WTC11 (cell line): ENCODE measurements around the gene DCAF5. TPM values are rescaled to one million over a fixed set of nuclear protein-coding genes. Genes with fewer than 3 reads are reported as not detected.

ENCODE experiments used
- ATAC-seq: fragments of 200-7000 bp; cut with Tn5 transposase; 2 replicates; pipeline ENCODE4 v1.10.0; 2021; ENCODE audit warnings: mild to moderate bottlenecking, moderate library complexity
- CTCF ChIA-PET: fragments of 300-600 bp; sonication (Branson Sonifier 250); formaldehyde crosslinking; loops from one replicate; lab custom pipeline; 2021; ENCODE audit warnings: antibody characterized with exemption; lab: Charles Lee
- POLR2A ChIA-PET: fragments of 350-600 bp; sonication (Branson Sonifier 250); formaldehyde crosslinking; loops from one replicate; lab custom pipeline; 2021; ENCODE audit warnings: antibody characterized with exemption; lab: Charles Lee
- DNase-seq: peaks from one replicate; pipeline ENCODE4 v3.0.0; 2021; ENCODE audit warnings: low spot score
- H3K27ac Mint-ChIP-seq: 2 replicates; pipeline ENCODE4 v1.8.0; 2021; ENCODE audit warnings: mixed read lengths
- H3K27me3 Mint-ChIP-seq: 2 replicates; pipeline ENCODE4 v1.8.0; 2021; ENCODE audit warnings: low read depth, mild to moderate bottlenecking, moderate library complexity, mixed read lengths
- H3K36me3 Mint-ChIP-seq: 2 replicates; pipeline ENCODE4 v1.8.0; 2021; ENCODE audit warnings: mixed read lengths
- H3K4me1 Mint-ChIP-seq: 2 replicates; pipeline ENCODE4 v1.8.0; 2022; ENCODE audit warnings: mixed read lengths
- H3K4me3 Mint-ChIP-seq: 2 replicates; pipeline ENCODE4 v1.8.0; 2021; ENCODE audit warnings: mild to moderate bottlenecking, moderate library complexity, mixed read lengths
- H3K9me3 Mint-ChIP-seq: 2 replicates; pipeline ENCODE4 v1.8.0; 2021; ENCODE audit warnings: mixed read lengths
- ATF3 ChIP-seq: sonication (generic); formaldehyde crosslinking; conservative IDR thresholded peaks from 2 replicates; pipeline ENCODE4 v1.8.1; 2022; ENCODE audit warnings: mild to moderate bottlenecking, missing genetic modification reagents
- CREB1 ChIP-seq: sonication (generic); formaldehyde crosslinking; IDR thresholded peaks from 2 replicates; pipeline ENCODE4 v1.8.0; 2023; ENCODE audit warnings: mild to moderate bottlenecking, missing genetic modification reagents
- FOXJ3 ChIP-seq: sonication (generic); formaldehyde crosslinking; IDR thresholded peaks from 2 replicates; pipeline ENCODE4 v1.9.0; 2021; ENCODE audit warnings: missing genetic modification reagents, mild to moderate bottlenecking, borderline replicate concordance
- FOXP1 ChIP-seq: sonication (generic); formaldehyde crosslinking; IDR thresholded peaks from 2 replicates; pipeline ENCODE4 v1.8.0; 2022; ENCODE audit warnings: missing genetic modification reagents, mild to moderate bottlenecking, moderate library complexity, borderline replicate concordance
- GTF2I ChIP-seq: fragments of 250-450 bp; sonication (Bioruptor Pico); conservative IDR thresholded peaks from 2 replicates; pipeline ENCODE4 v1.4.0; 2021; ENCODE audit warnings: mild to moderate bottlenecking
- JAZF1 ChIP-seq: fragments of 250-450 bp; sonication (Bioruptor Pico); IDR thresholded peaks from 2 replicates; pipeline ENCODE4 v1.9.0; 2021; ENCODE audit warnings: moderate library complexity, mild to moderate bottlenecking, inconsistent platforms
- OVOL2 ChIP-seq: fragments of 250-450 bp; sonication (Bioruptor Pico); IDR thresholded peaks from 2 replicates; pipeline ENCODE4 v1.9.0; 2021; ENCODE audit warnings: mild to moderate bottlenecking, borderline replicate concordance
- PREB ChIP-seq: sonication (generic); formaldehyde crosslinking; IDR thresholded peaks from 2 replicates; pipeline ENCODE4 v1.8.1; 2022; ENCODE audit warnings: mild to moderate bottlenecking, missing genetic modification reagents, moderate library complexity, borderline replicate concordance
- RELA ChIP-seq: sonication (generic); formaldehyde crosslinking; IDR thresholded peaks from 2 replicates; pipeline ENCODE4 v1.8.1; 2022; ENCODE audit warnings: missing genetic modification reagents, mild to moderate bottlenecking, borderline replicate concordance
- ZNF232 ChIP-seq: sonication (generic); formaldehyde crosslinking; IDR thresholded peaks from 2 replicates; pipeline ENCODE4 v1.8.0; 2022; ENCODE audit warnings: mild to moderate bottlenecking, missing genetic modification reagents
- ZNF317 ChIP-seq: sonication (generic); formaldehyde crosslinking; IDR thresholded peaks from 2 replicates; pipeline ENCODE4 v1.8.1; 2023; ENCODE audit warnings: low read depth, mild to moderate bottlenecking, moderate library complexity, missing genetic modification reagents, borderline replicate concordance
- ZNF396 ChIP-seq: fragments of 250-450 bp; sonication (Bioruptor Pico); IDR thresholded peaks from 2 replicates; pipeline ENCODE4 v1.8.0; 2021; ENCODE audit warnings: mild to moderate bottlenecking, moderate library complexity, borderline replicate concordance
- ZSCAN18 ChIP-seq: fragments of 250-450 bp; sonication (Bioruptor Pico); IDR thresholded peaks from 2 replicates; pipeline ENCODE4 v2.1.2; 2022; ENCODE audit warnings: mild to moderate bottlenecking, moderate library complexity
- total RNA-seq: library from RNA; stranded (reverse); gene quantifications from 3 replicates; pipeline ENCODE4 v1.2.3, GENCODE V29; 2021
- TF ChIP-seq, protein P1 (sequence below): sonication (generic); formaldehyde crosslinking; IDR thresholded peaks from 2 replicates; pipeline ENCODE4 v1.8.0; 2022; ENCODE audit warnings: mild to moderate bottlenecking, missing genetic modification reagents
- TF ChIP-seq, protein P2 (sequence below): fragments of 250-450 bp; sonication (Bioruptor Pico); IDR thresholded peaks from 2 replicates; pipeline ENCODE4 v1.9.0; 2021; ENCODE audit warnings: mild to moderate bottlenecking
- TF ChIP-seq, protein P3 (sequence below): sonication (generic); formaldehyde crosslinking; IDR thresholded peaks from 2 replicates; pipeline ENCODE4 v1.8.1; 2023; ENCODE audit warnings: mild to moderate bottlenecking, missing genetic modification reagents
- TF ChIP-seq, protein P4 (sequence below): sonication (generic); formaldehyde crosslinking; IDR thresholded peaks from 2 replicates; pipeline ENCODE4 v1.8.0; 2023; ENCODE audit warnings: mild to moderate bottlenecking, missing genetic modification reagents

Gene DCAF5
- total RNA-seq, 1 experiment from 2014 or later = 30.3 TPM

GRCh38 chr14:69048456-69048855 lies 104.5 kb downstream of the DCAF5 start (continued):
- no peak for TF ChIP-seq ZSCAN18 (CRISPR knock-in tag)
- TF ChIP-seq RELA (CRISPR knock-in tag) = no peak
- no peak for TF ChIP-seq GTF2I
- no peak for TF ChIP-seq JAZF1
- TF ChIP-seq, protein P1, sequence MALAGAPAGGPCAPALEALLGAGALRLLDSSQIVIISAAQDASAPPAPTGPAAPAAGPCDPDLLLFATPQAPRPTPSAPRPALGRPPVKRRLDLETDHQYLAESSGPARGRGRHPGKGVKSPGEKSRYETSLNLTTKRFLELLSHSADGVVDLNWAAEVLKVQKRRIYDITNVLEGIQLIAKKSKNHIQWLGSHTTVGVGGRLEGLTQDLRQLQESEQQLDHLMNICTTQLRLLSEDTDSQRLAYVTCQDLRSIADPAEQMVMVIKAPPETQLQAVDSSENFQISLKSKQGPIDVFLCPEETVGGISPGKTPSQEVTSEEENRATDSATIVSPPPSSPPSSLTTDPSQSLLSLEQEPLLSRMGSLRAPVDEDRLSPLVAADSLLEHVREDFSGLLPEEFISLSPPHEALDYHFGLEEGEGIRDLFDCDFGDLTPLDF (CRISPR knock-in tag) = no peak

- ChIA-PET POLR2A (no interaction called here), CTCF (no interaction called here)
- no peaks in the 10 kb centered on the region for H3K9me3 Mint-ChIP-seq
- H3K4me3 Mint-ChIP-seq = no peak overlapping the region
- no peak overlapping the region for H3K27ac Mint-ChIP-seq
- no peak for TF ChIP-seq ZNF396 (CRISPR knock-in tag)
- TF ChIP-seq ZNF232 (CRISPR knock-in tag) = no peak
- TF ChIP-seq FOXJ3 = no peak
- TF ChIP-seq, protein P2, sequence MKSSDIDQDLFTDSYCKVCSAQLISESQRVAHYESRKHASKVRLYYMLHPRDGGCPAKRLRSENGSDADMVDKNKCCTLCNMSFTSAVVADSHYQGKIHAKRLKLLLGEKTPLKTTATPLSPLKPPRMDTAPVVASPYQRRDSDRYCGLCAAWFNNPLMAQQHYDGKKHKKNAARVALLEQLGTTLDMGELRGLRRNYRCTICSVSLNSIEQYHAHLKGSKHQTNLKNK = no peak
- no peak for TF ChIP-seq ATF3 (CRISPR knock-in tag)
- no peak for TF ChIP-seq OVOL2 (CRISPR knock-in tag)
- TF ChIP-seq, protein P3, sequence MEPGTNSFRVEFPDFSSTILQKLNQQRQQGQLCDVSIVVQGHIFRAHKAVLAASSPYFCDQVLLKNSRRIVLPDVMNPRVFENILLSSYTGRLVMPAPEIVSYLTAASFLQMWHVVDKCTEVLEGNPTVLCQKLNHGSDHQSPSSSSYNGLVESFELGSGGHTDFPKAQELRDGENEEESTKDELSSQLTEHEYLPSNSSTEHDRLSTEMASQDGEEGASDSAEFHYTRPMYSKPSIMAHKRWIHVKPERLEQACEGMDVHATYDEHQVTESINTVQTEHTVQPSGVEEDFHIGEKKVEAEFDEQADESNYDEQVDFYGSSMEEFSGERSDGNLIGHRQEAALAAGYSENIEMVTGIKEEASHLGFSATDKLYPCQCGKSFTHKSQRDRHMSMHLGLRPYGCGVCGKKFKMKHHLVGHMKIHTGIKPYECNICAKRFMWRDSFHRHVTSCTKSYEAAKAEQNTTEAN (CRISPR knock-in tag) = no peak
- no peak for TF ChIP-seq PREB (CRISPR knock-in tag)
- no peak for TF ChIP-seq GTF2I
- no peak for TF ChIP-seq FOXP1 (CRISPR knock-in tag)
- TF ChIP-seq CREB1 (CRISPR knock-in tag) = no peak
- TF ChIP-seq, protein P4, sequence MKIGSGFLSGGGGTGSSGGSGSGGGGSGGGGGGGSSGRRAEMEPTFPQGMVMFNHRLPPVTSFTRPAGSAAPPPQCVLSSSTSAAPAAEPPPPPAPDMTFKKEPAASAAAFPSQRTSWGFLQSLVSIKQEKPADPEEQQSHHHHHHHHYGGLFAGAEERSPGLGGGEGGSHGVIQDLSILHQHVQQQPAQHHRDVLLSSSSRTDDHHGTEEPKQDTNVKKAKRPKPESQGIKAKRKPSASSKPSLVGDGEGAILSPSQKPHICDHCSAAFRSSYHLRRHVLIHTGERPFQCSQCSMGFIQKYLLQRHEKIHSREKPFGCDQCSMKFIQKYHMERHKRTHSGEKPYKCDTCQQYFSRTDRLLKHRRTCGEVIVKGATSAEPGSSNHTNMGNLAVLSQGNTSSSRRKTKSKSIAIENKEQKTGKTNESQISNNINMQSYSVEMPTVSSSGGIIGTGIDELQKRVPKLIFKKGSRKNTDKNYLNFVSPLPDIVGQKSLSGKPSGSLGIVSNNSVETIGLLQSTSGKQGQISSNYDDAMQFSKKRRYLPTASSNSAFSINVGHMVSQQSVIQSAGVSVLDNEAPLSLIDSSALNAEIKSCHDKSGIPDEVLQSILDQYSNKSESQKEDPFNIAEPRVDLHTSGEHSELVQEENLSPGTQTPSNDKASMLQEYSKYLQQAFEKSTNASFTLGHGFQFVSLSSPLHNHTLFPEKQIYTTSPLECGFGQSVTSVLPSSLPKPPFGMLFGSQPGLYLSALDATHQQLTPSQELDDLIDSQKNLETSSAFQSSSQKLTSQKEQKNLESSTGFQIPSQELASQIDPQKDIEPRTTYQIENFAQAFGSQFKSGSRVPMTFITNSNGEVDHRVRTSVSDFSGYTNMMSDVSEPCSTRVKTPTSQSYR (CRISPR knock-in tag) = no peak
- no peak for TF ChIP-seq ZNF317
- no peak for DNase-seq
- no peak for ATAC-seq
- no peaks in the 10 kb centered on the region for H3K36me3 Mint-ChIP-seq
- H3K27me3 Mint-ChIP-seq = no peaks in the 10 kb centered on the region
- peaks cover 66% of the 10 kb centered on the region for H3K4me1 Mint-ChIP-seq
Measured at GRCh38 chr14:69047255-69047654, 105.7 kb downstream of the DCAF5 start.
